Erythroblast (primary cell): ENCODE results near the gene MECR.
A peak's percentile ranks its signal among the peaks of the same experiment; 100 is the strongest.
"Not testable (repeated sequence)": the region's sequence is repeated elsewhere in the genome, so short reads cannot be mapped to it uniquely, and the experiment has no call there.

Source experiments
- DNase-seq, 2 experiments: peaks; one replicate each; lab custom pipeline; 2025; lab: John Stamatoyannopoulos, UW
- GATA1 ChIP-seq: IDR thresholded peaks from 2 replicates; pipeline ENCODE4 v1.6.1; 2011; ENCODE audit warnings: low read depth, mild to moderate bottlenecking, control low read depth, low read length, moderate library complexity
- POLR2A ChIP-seq: IDR thresholded peaks from 2 replicates; pipeline ENCODE4 v1.6.1; 2011; ENCODE audit warnings: mild to moderate bottlenecking, low read length

MECR gene

DNA sequence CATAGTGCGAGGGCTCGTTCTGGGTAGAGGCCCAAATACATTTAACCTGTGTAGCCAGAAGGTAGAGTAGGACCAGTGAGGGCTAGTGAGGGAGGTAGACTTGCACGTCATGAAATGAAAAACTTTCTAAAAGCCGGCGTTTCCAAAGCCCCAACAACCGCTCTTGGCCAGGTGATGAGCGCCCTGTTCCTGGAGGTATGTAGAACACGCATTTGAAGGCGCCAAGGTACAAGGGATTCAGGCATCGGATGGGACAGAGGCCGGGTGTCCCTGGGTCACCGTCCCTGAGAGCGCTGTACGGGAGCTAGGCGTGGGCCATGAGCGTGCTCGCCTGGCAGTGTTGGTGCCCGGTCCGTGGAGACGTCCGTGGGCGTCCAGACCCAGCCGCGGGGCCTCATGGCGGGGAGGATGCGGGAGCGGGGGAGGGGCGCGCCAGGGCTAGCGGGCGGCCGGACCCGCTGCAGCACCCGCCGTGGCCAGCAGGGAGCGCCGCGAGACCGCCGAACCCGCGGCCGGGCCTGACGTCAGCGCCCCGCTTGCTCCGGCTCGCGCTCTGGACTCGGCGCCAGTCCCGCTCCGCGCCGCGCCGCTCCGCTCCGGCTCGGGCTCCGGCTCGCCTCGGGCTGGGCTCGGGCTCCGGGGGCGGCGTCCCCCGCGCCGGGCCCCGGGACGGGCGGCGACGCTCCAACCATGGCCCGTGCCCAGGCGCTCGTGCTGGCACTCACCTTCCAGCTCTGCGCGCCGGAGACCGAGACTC is 5.4 kb upstream of the MECR start, which contains the start of gene PTPRU:
PTPRU (plus strand) TSS at position 568 of the 757 bp plus-strand sequence; CDS start at position 691, 123 bp downstream.
- TF ChIP-seq POLR2A: no peak
- TF ChIP-seq GATA1: no peak
- DNase-seq: peak; percentile 79 to 89

GRCh38 chr1:29234881-29235280 is 4.1 kb upstream of the MECR start:
- DNase-seq: not testable (repeated sequence)

DNA sequence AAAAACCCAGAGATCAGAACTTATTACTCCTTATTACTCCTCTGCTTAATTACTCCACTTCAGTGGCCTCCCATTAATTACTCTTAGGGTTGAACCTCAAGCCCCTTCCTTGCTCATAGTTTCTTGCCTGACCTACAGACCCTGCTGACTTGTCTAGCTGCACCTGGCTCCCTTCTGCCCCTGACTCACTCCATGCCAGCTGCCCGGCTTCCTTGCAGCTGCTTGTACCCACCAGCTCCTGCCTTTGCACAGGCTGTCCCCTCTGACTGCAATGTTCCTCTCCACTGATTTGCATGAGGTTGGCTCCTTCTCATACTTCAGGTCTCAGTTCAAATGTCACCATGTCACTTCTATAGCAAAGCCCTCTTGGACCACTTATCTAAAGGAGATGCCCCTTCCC is 3.7 kb upstream of the MECR start:
- DNase-seq: no peak
- TF ChIP-seq POLR2A: no peak
- no peak for TF ChIP-seq GATA1

DNA sequence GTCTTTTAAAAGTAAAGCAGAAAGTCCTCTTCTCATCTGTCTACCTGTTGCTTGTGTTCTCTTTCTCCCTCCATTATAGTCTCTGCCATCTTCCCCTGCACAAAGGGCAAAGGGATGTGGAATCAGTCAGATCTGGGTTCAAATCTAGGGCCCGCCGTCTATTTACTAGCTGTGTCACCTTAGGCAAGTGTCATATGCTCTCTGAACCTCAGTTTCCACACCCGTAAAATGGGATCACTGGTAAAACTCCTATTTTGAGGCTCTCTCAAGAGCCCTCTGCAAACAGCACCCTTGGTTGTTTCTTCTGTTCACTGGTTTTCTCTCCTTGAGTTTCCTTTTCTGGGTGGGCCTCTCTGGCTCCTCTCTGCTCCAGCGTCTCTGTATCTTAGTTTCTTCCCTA is 3.0 kb upstream of the MECR start:
- DNase-seq: no peak

DNA sequence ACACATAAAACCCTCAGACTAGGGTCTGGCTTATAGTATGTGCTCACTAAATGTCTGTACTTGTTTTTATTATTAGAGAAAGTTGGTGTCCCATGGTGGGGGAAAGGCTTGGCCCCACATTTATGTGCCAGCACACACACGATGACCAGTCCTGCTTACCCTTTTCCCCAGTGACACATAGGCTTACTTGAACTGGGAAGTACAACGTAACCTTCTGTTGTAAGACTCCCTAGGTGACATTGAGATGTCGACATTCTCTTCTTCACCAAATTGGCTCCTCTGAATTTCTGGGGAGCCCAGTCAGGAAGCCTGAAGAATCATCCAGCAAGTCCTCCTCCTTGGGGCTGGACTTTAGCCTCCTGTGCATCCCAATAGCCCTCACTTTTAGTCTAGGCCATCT is 1.7 kb upstream of the MECR start:
- TF ChIP-seq POLR2A (no peak), GATA1 (no peak)

More for the DNA sequence above, 3.0 kb upstream of the MECR start:
- TF ChIP-seq GATA1 (no peak), POLR2A (no peak)

DNA sequence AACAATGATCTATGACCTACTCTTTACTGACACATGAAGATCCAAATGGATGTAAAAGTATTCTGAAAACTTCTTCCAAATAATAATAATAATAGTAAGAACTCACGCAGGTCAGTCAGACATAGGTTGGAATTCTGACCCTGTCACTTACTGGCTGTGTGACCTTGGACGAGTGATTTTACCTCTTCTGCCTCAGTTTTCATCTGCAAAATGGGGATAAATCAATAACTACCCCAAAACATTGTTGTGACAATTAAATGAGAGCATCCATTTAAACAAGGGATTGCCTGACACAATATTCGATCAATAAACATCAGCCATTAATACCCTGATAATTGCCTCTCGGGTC is 556 bp downstream of the MECR start:
- TF ChIP-seq GATA1 (no peak), POLR2A (no peak)
- DNase-seq: no peak

More for the DNA sequence above, 1.7 kb upstream of the MECR start:
- no peak for DNase-seq

DNA sequence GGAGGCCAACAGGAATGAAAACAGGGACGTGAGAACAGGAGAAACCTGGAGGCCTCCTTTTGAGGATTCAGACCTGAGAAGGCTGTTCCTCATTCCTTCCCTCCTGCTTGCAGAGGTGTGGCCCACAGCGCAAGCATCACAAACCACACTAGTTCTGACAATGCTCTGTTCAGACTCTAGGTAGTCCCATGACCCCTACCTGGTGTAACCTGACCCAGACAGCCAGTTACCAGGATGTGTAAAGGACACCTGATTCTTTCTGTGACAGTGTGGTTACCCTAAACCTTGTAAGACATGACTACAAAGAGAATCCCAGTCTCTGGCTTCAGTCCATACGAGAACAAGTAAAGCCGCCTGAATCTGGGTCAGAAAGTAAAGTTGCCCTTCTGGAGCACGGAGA is 3.2 kb downstream of the MECR start:
- DNase-seq: no peak
- TF ChIP-seq GATA1 (no peak), POLR2A (no peak)

DNA sequence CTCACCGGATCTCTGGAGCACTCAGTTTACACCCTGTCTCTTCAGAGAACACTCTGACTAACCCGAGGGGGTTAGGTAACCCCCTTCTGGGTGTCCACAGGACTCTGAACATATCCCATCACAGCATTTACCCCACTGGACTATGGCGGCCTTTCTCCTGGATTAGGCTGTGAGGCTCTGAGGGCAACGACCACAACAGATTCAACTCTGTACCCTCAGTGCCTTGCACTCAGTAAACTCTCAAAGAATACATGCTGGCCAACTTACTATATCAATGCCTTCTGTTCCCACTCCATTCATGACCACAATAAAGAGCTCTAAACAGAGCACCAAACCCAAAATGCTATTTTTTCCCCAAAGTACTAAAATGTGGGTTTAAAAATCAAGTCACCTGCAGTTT is 5.4 kb downstream of the MECR start:
- TF ChIP-seq POLR2A: no peak
- no peak for TF ChIP-seq GATA1
- no peak for DNase-seq

DNA sequence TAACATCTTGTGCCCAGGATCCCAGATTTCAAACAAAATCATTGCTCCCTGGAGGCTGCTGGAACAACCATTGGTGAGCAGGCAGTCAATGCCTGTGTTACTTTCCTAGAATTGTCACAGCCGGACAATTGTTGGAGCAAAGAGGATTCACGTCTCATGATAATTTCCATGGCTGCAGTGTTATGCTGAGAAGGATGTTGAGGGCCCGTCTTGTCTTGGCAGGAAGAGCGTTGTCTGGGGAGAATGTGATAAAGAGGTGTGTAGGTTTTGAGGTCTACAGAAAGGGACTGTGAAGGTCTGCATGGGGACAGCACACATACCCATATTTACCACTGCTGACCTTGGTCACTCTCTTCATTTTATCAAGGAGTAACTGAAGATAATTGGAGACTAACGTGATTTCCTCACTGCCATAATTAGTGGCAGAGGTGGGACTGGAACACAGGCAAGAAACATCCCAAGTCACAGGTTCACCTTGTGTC is 6.3 kb downstream of the MECR start:
- no peak for TF ChIP-seq GATA1
- no peak for TF ChIP-seq POLR2A
- DNase-seq: no peak

GRCh38 chr1:29223521-29223920 is 7.2 kb downstream of the MECR start:
- no peak for TF ChIP-seq GATA1
- no peak for TF ChIP-seq POLR2A
- no peak for DNase-seq

DNA sequence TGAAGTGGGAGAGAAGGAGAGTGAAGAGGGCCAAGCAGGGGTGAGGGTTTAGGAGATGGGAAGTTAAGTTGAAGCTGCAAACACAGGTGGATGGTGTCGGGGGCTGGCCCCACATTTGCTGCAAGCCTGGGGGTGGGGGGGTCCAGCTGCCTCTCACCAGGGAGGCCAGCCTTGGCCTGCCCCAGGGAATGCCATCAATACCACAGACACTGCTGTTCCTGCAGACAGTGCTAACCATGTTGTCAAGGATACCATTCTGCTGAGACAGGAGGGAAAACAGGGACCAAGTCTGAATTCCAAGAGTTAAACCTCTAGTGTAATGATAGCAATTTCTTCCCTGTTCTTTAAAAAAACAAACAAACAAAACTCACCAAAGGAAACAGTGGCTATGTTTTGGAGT is 8.0 kb downstream of the MECR start:
- DNase-seq: no peak
- no peak for TF ChIP-seq GATA1
- no peak for TF ChIP-seq POLR2A

GRCh38 chr1:29222260-29222659 is 8.5 kb downstream of the MECR start:
- not testable (repeated sequence) for DNase-seq

DNA sequence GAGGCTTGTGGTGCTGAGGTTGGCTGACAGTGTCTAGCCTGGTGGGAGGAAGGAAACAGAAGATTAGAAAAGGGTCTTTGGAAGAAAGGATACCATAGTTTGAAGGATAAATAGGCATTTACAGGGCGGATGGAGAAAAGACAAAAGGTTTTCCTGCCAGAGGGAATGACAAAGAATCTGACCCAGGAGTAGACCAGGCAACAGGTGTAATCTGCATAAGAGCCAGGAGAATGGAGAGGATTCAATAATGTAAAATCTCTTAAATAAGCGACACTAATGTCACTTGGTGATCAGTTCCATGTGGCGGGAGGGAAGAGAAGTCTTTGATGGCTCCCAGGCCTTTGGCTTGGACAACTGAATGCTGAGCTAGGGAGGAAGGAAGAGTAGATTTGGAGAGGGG is 9.4 kb downstream of the MECR start:
- DNase-seq: no peak
- TF ChIP-seq POLR2A (no peak), GATA1 (no peak)

GRCh38 chr1:29218223-29218622 is 12.5 kb downstream of the MECR start:
- no peak for DNase-seq
- TF ChIP-seq GATA1 (no peak), POLR2A (no peak)

GRCh38 chr1:29217633-29218032 is 13.1 kb downstream of the MECR start:
- TF ChIP-seq POLR2A (no peak), GATA1 (no peak)
- no peak for DNase-seq

DNA sequence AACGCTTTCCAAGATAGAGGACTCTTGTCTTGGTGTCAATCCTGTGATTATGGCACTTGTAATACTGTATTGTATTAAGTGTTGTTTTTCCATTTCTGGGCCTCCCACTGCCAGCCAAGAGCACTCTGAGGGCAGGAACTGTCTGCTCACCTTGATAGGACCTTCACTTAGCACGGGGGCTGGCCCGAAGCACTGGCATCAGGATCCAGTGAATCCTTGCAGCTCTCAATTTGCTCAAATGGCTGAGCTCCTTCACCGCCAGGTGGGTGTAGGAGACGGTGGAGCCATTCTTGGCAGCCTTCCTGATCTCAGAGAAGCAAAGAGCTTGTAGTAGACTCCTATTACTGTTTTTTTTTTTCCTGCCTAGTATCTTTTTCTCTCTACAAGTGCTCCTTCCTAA is 17.7 kb downstream of the MECR start:
- DNase-seq: no peak
- no peak for TF ChIP-seq POLR2A
- TF ChIP-seq GATA1: no peak
